Gastrocnemius medialis (tissue), 4 donors: ENCODE data around the gene PTCD1. TPM values are rescaled to one million over a fixed set of nuclear protein-coding genes. Genes with fewer than 3 reads are reported as not detected.

Experiments
- ATAC-seq, 2 donors: fragments of 150-250 bp; one replicate each; pipeline ENCODE4 v1.9.1; 2016
- DNase-seq, 2 donors: peaks; one replicate each; pipeline ENCODE4 v3.0.0-alpha.2; 2019
- H3K27ac ChIP-seq, 4 donors: fragments of 200-600 bp; sonication (generic); 1 replicate in 1 of 4; 2 replicates in 3 of 4; pipeline ENCODE4 v1.5.1; 2016 to 2018; ENCODE audit warnings: mild to moderate bottlenecking in 2 of 4, moderate library complexity in 1 of 4
- H3K27me3 ChIP-seq, 3 donors: fragments of 200-600 bp; sonication (generic) in 2 of 3; 1 replicate in 1 of 3; 2 replicates in 2 of 3; pipeline versions ENCODE4 v1.5.1 to v1.6.0; 2016 to 2019; ENCODE audit warnings: mild to moderate bottlenecking in 1 of 3, moderate library complexity in 1 of 3
- H3K36me3 ChIP-seq, 2 donors: fragments of 200-600 bp; sonication (generic) in 1 of 2; one replicate each; pipeline ENCODE4 v1.5.1; 2017 to 2018
- H3K4me1 ChIP-seq, 2 donors: fragments of 200-600 bp; sonication (generic) in 1 of 2; one replicate each; pipeline ENCODE4 v1.5.1; 2016 to 2017; ENCODE audit warnings: mild to moderate bottlenecking in 2 of 2
- H3K4me3 ChIP-seq, 4 donors: fragments of 200-600 bp; sonication (generic) in 3 of 4; 1 replicate in 1 of 4; 2 replicates in 3 of 4; pipeline ENCODE4 v1.5.1; 2016 to 2019; ENCODE audit warnings: mild to moderate bottlenecking in 2 of 4
- H3K9me3 ChIP-seq, 3 donors: fragments of 200-600 bp; sonication (generic) in 2 of 3; 1 replicate in 1 of 3; 2 replicates in 2 of 3; pipeline ENCODE4 v1.5.1; 2016 to 2019
- POLR2A ChIP-seq, 2 donors: fragments of 450-650 bp; IDR thresholded peaks; one replicate each; pipeline ENCODE4 v1.6.1; 2017; ENCODE audit warnings: antibody characterized with exemption in 2 of 2, mild to moderate bottlenecking in 2 of 2, moderate library complexity in 2 of 2
- in situ Hi-C, 4 donors: fragments of 200-750 bp; cut with MboI; loops; one replicate each; pipeline versions ENCODE4 v1.15.0 to v1.8.0; 2017; ENCODE audit warnings: low sequenced_read_pairs in 4 of 4
- intact Hi-C: fragments of 100-400 bp; cut with DNase I; formaldehyde crosslinking; loops from one replicate; pipeline ENCODE4 v1.15.1; 2023; ENCODE audit warnings: low total_unique reads
- total RNA-seq, 4 donors: library from RNA; depleted of rRNA; stranded (reverse); fragments of >200 nt; gene quantifications; one replicate each; pipeline versions ENCODE4 v1.1.0 to v1.2.3, GENCODE V29; 2016
- TF ChIP-seq, protein P1 (sequence below), 5 experiments: fragments of 450-650 bp in 3 of 5; fragments of 200-600 bp in 2 of 5; sonication (generic) in 2 of 5; IDR thresholded peaks in 4 of 5; conservative IDR thresholded peaks in 1 of 5; 1 replicate in 4 of 5; 2 replicates in 1 of 5; pipeline ENCODE4 v1.5.1; 2016 to 2019; ENCODE audit warnings: antibody characterized with exemption in 5 of 5, mild to moderate bottlenecking in 3 of 5, moderate library complexity in 3 of 5

Gene PTCD1
- total RNA-seq, 4 donors from 2014 or later = 7.8 to 14.1 (median 10.9) TPM

DNA sequence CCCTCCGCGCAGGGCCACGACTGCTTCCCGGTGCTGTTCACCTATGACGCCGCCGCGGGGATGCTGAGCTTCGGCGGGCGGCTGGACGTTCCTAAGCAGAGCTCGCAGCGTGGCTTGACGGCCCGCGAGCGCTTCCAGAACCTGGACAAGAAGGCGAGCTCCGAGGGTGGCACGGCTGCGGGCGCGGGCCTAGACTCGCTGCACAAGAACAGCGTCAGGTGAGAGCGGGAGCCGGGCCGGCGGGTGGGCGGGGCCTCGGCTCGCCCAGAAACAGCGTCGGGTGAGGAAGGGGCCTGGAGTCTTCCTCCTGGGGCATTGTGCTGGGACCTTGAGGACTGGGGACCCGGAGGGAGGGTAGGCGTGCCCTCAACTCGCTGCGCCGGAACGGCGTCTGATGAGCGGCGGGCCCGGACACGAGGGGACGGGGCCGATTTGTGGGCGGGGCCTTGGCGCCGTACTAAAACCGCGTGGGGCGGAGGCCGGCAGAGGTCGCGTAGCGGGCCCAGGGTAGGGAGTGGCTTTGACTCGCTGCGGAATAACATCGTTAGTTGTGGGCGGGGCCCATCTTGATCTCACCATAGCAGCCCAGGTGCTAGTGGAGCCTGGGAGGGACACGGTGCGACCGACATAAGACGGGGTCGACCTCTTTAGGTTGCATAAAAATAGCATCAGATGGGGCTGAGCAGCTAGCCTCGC lies 45.8 kb downstream of the PTCD1 start:
- H3K27ac ChIP-seq = peak overlapping the region; percentile 44 to 67 (median 62)
- TF ChIP-seq, protein P1, sequence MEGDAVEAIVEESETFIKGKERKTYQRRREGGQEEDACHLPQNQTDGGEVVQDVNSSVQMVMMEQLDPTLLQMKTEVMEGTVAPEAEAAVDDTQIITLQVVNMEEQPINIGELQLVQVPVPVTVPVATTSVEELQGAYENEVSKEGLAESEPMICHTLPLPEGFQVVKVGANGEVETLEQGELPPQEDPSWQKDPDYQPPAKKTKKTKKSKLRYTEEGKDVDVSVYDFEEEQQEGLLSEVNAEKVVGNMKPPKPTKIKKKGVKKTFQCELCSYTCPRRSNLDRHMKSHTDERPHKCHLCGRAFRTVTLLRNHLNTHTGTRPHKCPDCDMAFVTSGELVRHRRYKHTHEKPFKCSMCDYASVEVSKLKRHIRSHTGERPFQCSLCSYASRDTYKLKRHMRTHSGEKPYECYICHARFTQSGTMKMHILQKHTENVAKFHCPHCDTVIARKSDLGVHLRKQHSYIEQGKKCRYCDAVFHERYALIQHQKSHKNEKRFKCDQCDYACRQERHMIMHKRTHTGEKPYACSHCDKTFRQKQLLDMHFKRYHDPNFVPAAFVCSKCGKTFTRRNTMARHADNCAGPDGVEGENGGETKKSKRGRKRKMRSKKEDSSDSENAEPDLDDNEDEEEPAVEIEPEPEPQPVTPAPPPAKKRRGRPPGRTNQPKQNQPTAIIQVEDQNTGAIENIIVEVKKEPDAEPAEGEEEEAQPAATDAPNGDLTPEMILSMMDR (IDR thresholded peaks at IDR 0.05 in 4 of 5, conservative IDR thresholded peaks at IDR 0.05 in 1 of 5) = peak in 1 of 5 experiments; percentile 15
- TF ChIP-seq POLR2A (IDR thresholded peaks at IDR 0.05) = peak; percentile 28 to 47
- peaks cover 6 to 18% of the 10 kb centered on the region in 2 donors for H3K4me1 ChIP-seq
- DNase-seq (peak; percentile 54 to 78), ATAC-seq (peak; percentile 88)
- intact Hi-C loops (loop anchor here (1.0 kb wide), 1 partner anchor 15 kb away; the partner anchor contains the start of genes BUD31 and PDAP1), in situ Hi-C loops (no loop called here)
- no peaks in the 10 kb centered on the region for H3K27me3 ChIP-seq
- H3K4me3 ChIP-seq = peak overlapping the region; percentile 62 to 89 (median 70)
- H3K9me3 ChIP-seq = no peaks in the 10 kb centered on the region
- H3K36me3 ChIP-seq = peaks cover 0 to 33% of the 10 kb centered on the region in 2 donors

GRCh38 chr7:99392046-99392445 lies 46.6 kb downstream of the PTCD1 start:
- DNase-seq (no peak), ATAC-seq (no peak)
- intact Hi-C loops = no loop called here
- TF ChIP-seq POLR2A (IDR thresholded peaks at IDR 0.05) = no peak
- TF ChIP-seq, protein P1 (IDR thresholded peaks at IDR 0.05 in 4 of 5, conservative IDR thresholded peaks at IDR 0.05 in 1 of 5) = no peak
- Histone ChIP-seq H3K36me3 (peaks cover 0 to 26% of the 10 kb centered on the region in 2 donors), H3K27me3 (no peaks in the 10 kb centered on the region), H3K4me3 (peak overlapping the region in 3 of 4 donors; percentile 62 to 72 (median 67)), H3K27ac (no peak overlapping the region), H3K9me3 (no peaks in the 10 kb centered on the region), H3K4me1 (peaks cover 6 to 18% of the 10 kb centered on the region in 2 donors)
- in situ Hi-C loops = no loop called here

DNA sequence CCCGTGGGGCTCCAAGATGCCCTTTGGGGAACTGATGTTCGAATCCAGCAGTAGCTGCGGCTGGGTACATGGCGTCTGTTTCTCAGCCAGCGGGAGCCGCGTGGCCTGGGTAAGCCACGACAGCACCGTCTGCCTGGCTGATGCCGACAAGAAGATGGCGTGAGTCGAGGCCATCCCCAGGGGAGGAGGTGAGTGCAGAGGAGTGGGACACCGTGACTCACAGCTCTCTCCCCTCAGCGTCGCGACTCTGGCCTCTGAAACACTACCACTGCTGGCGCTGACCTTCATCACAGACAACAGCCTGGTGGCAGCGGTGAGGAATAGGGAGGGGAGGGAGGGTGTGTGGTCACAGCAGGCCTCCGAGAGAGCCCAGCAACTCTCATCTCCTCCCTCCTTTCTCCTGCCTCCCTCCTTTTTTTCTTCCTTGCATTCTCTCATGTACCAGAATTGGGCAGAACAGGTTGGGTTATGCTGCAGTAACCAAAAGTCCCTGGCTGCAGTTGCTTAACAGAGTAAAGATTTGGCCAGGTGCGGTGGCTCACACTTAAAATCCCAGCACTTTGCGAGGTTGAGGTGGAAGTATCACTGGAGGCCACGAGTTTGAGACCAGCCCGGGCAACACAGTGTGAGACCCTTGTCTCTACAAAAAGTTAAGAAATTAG lies 47.5 kb downstream of the PTCD1 start:
- ATAC-seq (no peak), DNase-seq (no peak)
- peaks cover 0 to 18% of the 10 kb centered on the region in 2 donors for H3K36me3 ChIP-seq
- no peaks in the 10 kb centered on the region for H3K27me3 ChIP-seq
- no peak overlapping the region for H3K27ac ChIP-seq
- H3K4me1 ChIP-seq = peaks cover 6 to 18% of the 10 kb centered on the region in 2 donors
- H3K4me3 ChIP-seq = no peak overlapping the region
- no peaks in the 10 kb centered on the region for H3K9me3 ChIP-seq
- in situ Hi-C loops (no loop called here), intact Hi-C loops (no loop called here)
- TF ChIP-seq, protein P1 (IDR thresholded peaks at IDR 0.05 in 4 of 5, conservative IDR thresholded peaks at IDR 0.05 in 1 of 5) = no peak
- no peak for TF ChIP-seq POLR2A (IDR thresholded peaks at IDR 0.05)

DNA sequence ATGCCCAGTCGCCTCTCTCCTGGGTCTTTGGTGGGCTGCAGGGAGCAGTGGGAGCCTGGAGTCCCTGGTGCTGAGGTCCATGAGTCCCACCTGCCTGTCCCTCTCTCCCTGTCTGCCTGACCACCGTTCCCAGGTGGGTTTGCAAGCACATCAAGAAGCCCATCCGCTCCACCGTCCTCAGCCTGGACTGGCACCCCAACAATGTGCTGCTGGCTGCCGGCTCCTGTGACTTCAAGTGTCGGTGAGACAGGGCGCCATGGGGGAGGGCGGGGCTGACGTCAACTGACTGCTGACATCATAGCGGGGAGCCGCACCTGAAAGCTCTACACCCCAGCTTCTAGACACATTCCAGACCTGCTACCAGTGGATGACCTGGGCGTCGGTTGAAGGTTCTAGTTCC lies 48.8 kb downstream of the PTCD1 start:
- intact Hi-C loops = no loop called here
- in situ Hi-C loops = no loop called here
- Histone ChIP-seq H3K4me1 (peaks cover 6 to 18% of the 10 kb centered on the region in 2 donors), H3K36me3 (peaks cover 0 to 5% of the 10 kb centered on the region in 2 donors), H3K27me3 (no peaks in the 10 kb centered on the region), H3K4me3 (no peak overlapping the region), H3K27ac (no peak overlapping the region), H3K9me3 (no peaks in the 10 kb centered on the region)
- no peak for TF ChIP-seq POLR2A (IDR thresholded peaks at IDR 0.05)
- TF ChIP-seq, protein P1 (IDR thresholded peaks at IDR 0.05 in 4 of 5, conservative IDR thresholded peaks at IDR 0.05 in 1 of 5) = no peak
- ATAC-seq = no peak
- no peak for DNase-seq
